Measurements from ENCODE around the gene TRHDE.

- no peak for TF ChIP-seq WT1 (tag by site-specific recombination; IDR thresholded peaks at IDR 0.05)
- TF ChIP-seq ZNF18 (tag by site-specific recombination; IDR thresholded peaks at IDR 0.05) = no peak
Observed at GRCh38 chr12:72315858-72316257, 43.7 kb downstream of the TRHDE start.
